HepG2 (cell line): ENCODE results near the gene WNT3. TPM values are rescaled to one million over a fixed set of nuclear protein-coding genes. Genes with fewer than 3 reads are reported as not detected.
A peak's percentile ranks its signal among the peaks of the same experiment; 100 is the strongest.

Experiments
- BORCS8-MEF2B ChIP-seq: sonication (generic); formaldehyde crosslinking; IDR thresholded peaks from 2 replicates; pipeline ENCODE4 v1.8.0; 2022; ENCODE audit warnings: mild to moderate bottlenecking, missing genetic modification reagents
- FOXP4 ChIP-seq: sonication (generic); formaldehyde crosslinking; IDR thresholded peaks from 2 replicates; pipeline ENCODE4 v1.4.0; 2020; ENCODE audit warnings: missing genetic modification reagents
- GTF3A ChIP-seq: sonication (generic); formaldehyde crosslinking; conservative IDR thresholded peaks from 2 replicates; pipeline ENCODE4 v1.4.0; 2020; ENCODE audit warnings: mild to moderate bottlenecking, missing genetic modification reagents
- HNRNPL ChIP-seq: fragments of 200-400 bp; formaldehyde crosslinking; IDR thresholded peaks from 2 replicates; pipeline ENCODE4 v1.6.1; 2017; ENCODE audit warnings: mild to moderate bottlenecking, low read depth, low read length
- KDM4B ChIP-seq: sonication (generic); formaldehyde crosslinking; IDR thresholded peaks from 2 replicates; pipeline ENCODE4 v1.4.0; 2020; ENCODE audit warnings: missing genetic modification reagents
- KLF16 ChIP-seq, 2 experiments: sonication (generic) in 1 of 2; formaldehyde crosslinking in 1 of 2; IDR thresholded peaks; 2 replicates each; pipeline versions ENCODE4 v1.6.1 to v1.8.0; 2016 to 2023; ENCODE audit warnings: missing genetic modification reagents in 2 of 2, missing compliant biosample characterization in 1 of 2
- MIER3 ChIP-seq: IDR thresholded peaks from 2 replicates; pipeline ENCODE4 v1.6.1; 2016; ENCODE audit warnings: missing compliant biosample characterization, borderline replicate concordance
- NCOA1 ChIP-seq: sonication (generic); formaldehyde crosslinking; IDR thresholded peaks from 2 replicates; pipeline ENCODE4 v1.9.0; 2021; ENCODE audit warnings: missing genetic modification reagents
- NFE2L1 ChIP-seq: sonication (generic); formaldehyde crosslinking; IDR thresholded peaks from 2 replicates; pipeline ENCODE4 v1.4.0; 2020; ENCODE audit warnings: missing genetic modification reagents, mild to moderate bottlenecking, borderline replicate concordance
- NR2C2 ChIP-seq: sonication (generic); formaldehyde crosslinking; IDR thresholded peaks from 2 replicates; pipeline ENCODE4 v1.4.0; 2020; ENCODE audit warnings: missing genetic modification reagents, mild to moderate bottlenecking, moderate library complexity, borderline replicate concordance
- PHB2 ChIP-seq: fragments of 450-650 bp; IDR thresholded peaks from 2 replicates; pipeline ENCODE4 v1.6.1; 2018; ENCODE audit not compliant: partially characterized antibody
- POGZ ChIP-seq: sonication (generic); formaldehyde crosslinking; IDR thresholded peaks from 2 replicates; pipeline ENCODE4 v1.4.0; 2020; ENCODE audit warnings: mild to moderate bottlenecking, missing genetic modification reagents
- SIN3A ChIP-seq: IDR thresholded peaks from 2 replicates; pipeline ENCODE4 v1.6.1; 2011; ENCODE audit warnings: low read depth, mild to moderate bottlenecking, control low read depth, low read length, borderline replicate concordance
- SRSF9 ChIP-seq: fragments of 200-400 bp; formaldehyde crosslinking; IDR thresholded peaks from 2 replicates; pipeline ENCODE4 v1.6.1; 2018; ENCODE audit warnings: borderline replicate concordance, mild to moderate bottlenecking, low read depth, low read length; ENCODE audit not compliant: insufficient read depth, poor library complexity, severe bottlenecking
- ZFP36 ChIP-seq: fragments of 150-350 bp; IDR thresholded peaks from 2 replicates; pipeline ENCODE4 v1.6.1; 2018; ENCODE audit warnings: borderline replicate concordance, low read length, low read depth; ENCODE audit not compliant: partially characterized antibody
- ZNF136 ChIP-seq: sonication (generic); formaldehyde crosslinking; IDR thresholded peaks from 2 replicates; pipeline ENCODE4 v1.8.1; 2022; ENCODE audit warnings: low read depth, mild to moderate bottlenecking, moderate library complexity, missing genetic modification reagents
- ZNF333 ChIP-seq: sonication (generic); formaldehyde crosslinking; IDR thresholded peaks from 2 replicates; pipeline ENCODE4 v1.4.0; 2020; ENCODE audit warnings: mild to moderate bottlenecking, missing genetic modification reagents, borderline replicate concordance
- ZNF652 ChIP-seq: IDR thresholded peaks from 2 replicates; pipeline ENCODE4 v1.6.1; 2016; ENCODE audit warnings: low read depth, borderline replicate concordance
- ZSCAN25 ChIP-seq: sonication (generic); formaldehyde crosslinking; IDR thresholded peaks from 2 replicates; pipeline ENCODE4 v1.8.0; 2022; ENCODE audit warnings: mild to moderate bottlenecking, missing genetic modification reagents
- polyA plus RNA-seq, 8 experiments: library from polyadenylated mRNA; depleted of rRNA in 3 of 8; stranded (reverse) in 7 of 8; unstranded in 1 of 8; fragments of >200 nt; fragmentation: Illumina TruSeq in 4 of 8; extraction: Trizol in 4 of 8; gene quantifications; 2 replicates each; pipeline versions ENCODE4 v1.2.1 to v1.2.3, GENCODE V29; 2011 to 2016; ENCODE audit warnings: low read depth in 4 of 8, missing spikeins in 1 of 8, mixed read lengths in 1 of 8; ENCODE audit not compliant: insufficient read depth in 1 of 8
- total RNA-seq, 5 experiments: library from RNA; depleted of rRNA; stranded (reverse); fragments of >200 nt; fragmentation: Illumina TruSeq; extraction: Trizol; gene quantifications; 2 replicates each; pipeline ENCODE4 v1.2.3, GENCODE V29; 2016; ENCODE audit warnings: low read depth in 1 of 5
- TF ChIP-seq, protein P1 (sequence below): sonication (generic); formaldehyde crosslinking; IDR thresholded peaks from 2 replicates; pipeline ENCODE4 v1.5.0; 2020; ENCODE audit warnings: mild to moderate bottlenecking, missing genetic modification reagents
- TF ChIP-seq, protein P2 (sequence below): sonication (generic); formaldehyde crosslinking; IDR thresholded peaks from 2 replicates; pipeline ENCODE4 v1.5.0; 2020; ENCODE audit warnings: missing genetic modification reagents
- TF ChIP-seq, protein P3 (sequence below): sonication (generic); formaldehyde crosslinking; IDR thresholded peaks from 2 replicates; pipeline ENCODE4 v1.8.0; 2022; ENCODE audit warnings: mild to moderate bottlenecking, missing genetic modification reagents, moderate library complexity

The WNT3 gene
- total and polyA plus RNA-seq, 2 of the 13 experiments (the other 11 are each of a cell fraction or from before 2014, with no cell fraction given), result 8.5 to 10.3 TPM

GRCh38 chr17:46770818-46771560 lies 47.5 kb downstream of the WNT3 start (continued):
- TF ChIP-seq SRSF9 (no peak), GTF3A (CRISPR knock-in tag) (0 out of 2 replicates have a peak, but pooled peaks have one; percentile 71), PHB2 (no peak), KLF16 (CRISPR knock-in tag; IDR thresholded peaks at IDR 0.05) (no peak), ZSCAN25 (CRISPR knock-in tag) (no peak; the same call in 1 of the 2 replicates), MIER3 (CRISPR knock-in tag) (no peak), ZNF652 (CRISPR knock-in tag) (no peak), NCOA1 (CRISPR knock-in tag) (no peak), BORCS8-MEF2B (CRISPR knock-in tag) (peak; percentile 80), KDM4B (CRISPR knock-in tag) (no peak), NFE2L1 (CRISPR knock-in tag) (no peak), POGZ (CRISPR knock-in tag) (no peak), SIN3A (no peak), ZFP36 (no peak), FOXP4 (no peak), ZNF136 (CRISPR knock-in tag) (no peak; the same call in 1 of the 2 replicates), ZNF333 (CRISPR knock-in tag) (no peak), NR2C2 (CRISPR knock-in tag) (no peak; the same call in none of the 2 replicates), HNRNPL (0 out of 2 replicates have a peak, but pooled peaks have one; percentile 49)
- TF ChIP-seq, protein P1, sequence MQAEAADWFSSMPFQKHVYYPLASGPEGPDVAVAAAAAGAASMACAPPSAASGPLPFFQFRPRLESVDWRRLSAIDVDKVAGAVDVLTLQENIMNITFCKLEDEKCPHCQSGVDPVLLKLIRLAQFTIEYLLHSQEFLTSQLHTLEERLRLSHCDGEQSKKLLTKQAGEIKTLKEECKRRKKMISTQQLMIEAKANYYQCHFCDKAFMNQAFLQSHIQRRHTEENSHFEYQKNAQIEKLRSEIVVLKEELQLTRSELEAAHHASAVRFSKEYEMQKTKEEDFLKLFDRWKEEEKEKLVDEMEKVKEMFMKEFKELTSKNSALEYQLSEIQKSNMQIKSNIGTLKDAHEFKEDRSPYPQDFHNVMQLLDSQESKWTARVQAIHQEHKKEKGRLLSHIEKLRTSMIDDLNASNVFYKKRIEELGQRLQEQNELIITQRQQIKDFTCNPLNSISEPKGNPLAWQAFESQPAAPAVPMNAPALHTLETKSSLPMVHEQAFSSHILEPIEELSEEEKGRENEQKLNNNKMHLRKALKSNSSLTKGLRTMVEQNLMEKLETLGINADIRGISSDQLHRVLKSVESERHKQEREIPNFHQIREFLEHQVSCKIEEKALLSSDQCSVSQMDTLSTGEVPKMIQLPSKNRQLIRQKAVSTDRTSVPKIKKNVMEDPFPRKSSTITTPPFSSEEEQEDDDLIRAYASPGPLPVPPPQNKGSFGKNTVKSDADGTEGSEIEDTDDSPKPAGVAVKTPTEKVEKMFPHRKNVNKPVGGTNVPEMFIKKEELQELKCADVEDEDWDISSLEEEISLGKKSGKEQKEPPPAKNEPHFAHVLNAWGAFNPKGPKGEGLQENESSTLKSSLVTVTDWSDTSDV (CRISPR knock-in tag), result no peak
- TF ChIP-seq, protein P2, sequence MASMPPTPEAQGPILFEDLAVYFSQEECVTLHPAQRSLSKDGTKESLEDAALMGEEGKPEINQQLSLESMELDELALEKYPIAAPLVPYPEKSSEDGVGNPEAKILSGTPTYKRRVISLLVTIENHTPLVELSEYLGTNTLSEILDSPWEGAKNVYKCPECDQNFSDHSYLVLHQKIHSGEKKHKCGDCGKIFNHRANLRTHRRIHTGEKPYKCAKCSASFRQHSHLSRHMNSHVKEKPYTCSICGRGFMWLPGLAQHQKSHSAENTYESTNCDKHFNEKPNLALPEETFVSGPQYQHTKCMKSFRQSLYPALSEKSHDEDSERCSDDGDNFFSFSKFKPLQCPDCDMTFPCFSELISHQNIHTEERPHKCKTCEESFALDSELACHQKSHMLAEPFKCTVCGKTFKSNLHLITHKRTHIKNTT (CRISPR knock-in tag), result peak; percentile 19; the same call in 1 of the 2 replicates
- TF ChIP-seq, protein P3, sequence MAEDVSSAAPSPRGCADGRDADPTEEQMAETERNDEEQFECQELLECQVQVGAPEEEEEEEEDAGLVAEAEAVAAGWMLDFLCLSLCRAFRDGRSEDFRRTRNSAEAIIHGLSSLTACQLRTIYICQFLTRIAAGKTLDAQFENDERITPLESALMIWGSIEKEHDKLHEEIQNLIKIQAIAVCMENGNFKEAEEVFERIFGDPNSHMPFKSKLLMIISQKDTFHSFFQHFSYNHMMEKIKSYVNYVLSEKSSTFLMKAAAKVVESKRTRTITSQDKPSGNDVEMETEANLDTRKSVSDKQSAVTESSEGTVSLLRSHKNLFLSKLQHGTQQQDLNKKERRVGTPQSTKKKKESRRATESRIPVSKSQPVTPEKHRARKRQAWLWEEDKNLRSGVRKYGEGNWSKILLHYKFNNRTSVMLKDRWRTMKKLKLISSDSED (CRISPR knock-in tag), result 0 out of 2 replicates have a peak, but pooled peaks have one; percentile 17
